ENCODE results near the gene TLK1.

DNA sequence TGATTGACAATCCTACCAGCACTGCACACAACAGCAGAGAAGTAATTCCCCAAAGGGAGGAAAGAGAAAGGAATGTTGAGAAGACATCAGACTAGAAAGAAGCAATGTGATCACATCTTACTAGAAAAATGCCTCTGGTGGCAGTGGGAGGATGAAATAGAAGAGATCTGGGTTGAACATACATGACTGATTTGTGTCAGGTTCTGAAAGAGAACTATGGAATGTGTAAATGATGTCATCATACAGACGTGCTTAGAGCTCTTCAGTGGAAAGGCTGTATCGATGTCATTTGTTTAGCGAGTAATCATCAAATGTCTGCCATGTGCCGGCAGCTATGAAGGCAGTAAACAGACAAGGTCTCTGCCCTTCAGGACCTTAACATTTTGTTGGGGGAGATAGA is 206.8 kb downstream of the TLK1 start:
- TF ChIP-seq, protein P1, sequence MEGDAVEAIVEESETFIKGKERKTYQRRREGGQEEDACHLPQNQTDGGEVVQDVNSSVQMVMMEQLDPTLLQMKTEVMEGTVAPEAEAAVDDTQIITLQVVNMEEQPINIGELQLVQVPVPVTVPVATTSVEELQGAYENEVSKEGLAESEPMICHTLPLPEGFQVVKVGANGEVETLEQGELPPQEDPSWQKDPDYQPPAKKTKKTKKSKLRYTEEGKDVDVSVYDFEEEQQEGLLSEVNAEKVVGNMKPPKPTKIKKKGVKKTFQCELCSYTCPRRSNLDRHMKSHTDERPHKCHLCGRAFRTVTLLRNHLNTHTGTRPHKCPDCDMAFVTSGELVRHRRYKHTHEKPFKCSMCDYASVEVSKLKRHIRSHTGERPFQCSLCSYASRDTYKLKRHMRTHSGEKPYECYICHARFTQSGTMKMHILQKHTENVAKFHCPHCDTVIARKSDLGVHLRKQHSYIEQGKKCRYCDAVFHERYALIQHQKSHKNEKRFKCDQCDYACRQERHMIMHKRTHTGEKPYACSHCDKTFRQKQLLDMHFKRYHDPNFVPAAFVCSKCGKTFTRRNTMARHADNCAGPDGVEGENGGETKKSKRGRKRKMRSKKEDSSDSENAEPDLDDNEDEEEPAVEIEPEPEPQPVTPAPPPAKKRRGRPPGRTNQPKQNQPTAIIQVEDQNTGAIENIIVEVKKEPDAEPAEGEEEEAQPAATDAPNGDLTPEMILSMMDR (IDR thresholded peaks at IDR 0.05), result no peak
- TF ChIP-seq POLR2A (IDR thresholded peaks at IDR 0.05), result no peak

Measured in right lobe of liver (tissue), 4 donors.